SK-N-MC (cell line): ENCODE data around the gene KDSR.
A peak's percentile ranks its signal among the peaks of the same experiment; 100 is the strongest.

ENCODE experiments used
- DNase-seq: peaks from one replicate; pipeline ENCODE4 v3.0.0-alpha.2; 2011; ENCODE audit warnings: low read depth, low spot score
- H3K27ac ChIP-seq: fragments of 200-600 bp; sonication (generic); 2 replicates; pipeline ENCODE4 v1.5.1; 2016; ENCODE audit warnings: mixed run types
- H3K36me3 ChIP-seq: fragments of 200-600 bp; sonication (generic); 2 replicates; pipeline ENCODE4 v1.6.1; 2017; ENCODE audit warnings: antibody characterized with exemption, low read length, mixed read lengths; ENCODE audit not compliant: insufficient read depth
- H3K4me3 ChIP-seq: fragments of 200-600 bp; sonication (generic); 2 replicates; pipeline ENCODE4 v1.5.1; 2016
- H3K9ac ChIP-seq: fragments of 200-600 bp; sonication (generic); 2 replicates; pipeline ENCODE4 v1.8.0; 2017; ENCODE audit warnings: mixed run types, mixed read lengths; ENCODE audit not compliant: insufficient read length
- H3K9me3 ChIP-seq: fragments of 200-600 bp; sonication (generic); 2 replicates; pipeline ENCODE4 v1.6.1; 2017; ENCODE audit warnings: low read depth, mild to moderate bottlenecking, antibody characterized with exemption, low read length, moderate library complexity, mixed read lengths
- EZH2 ChIP-seq: fragments of 200-600 bp; sonication (generic); IDR thresholded peaks from one replicate; pipeline ENCODE4 v1.6.1; 2017; ENCODE audit warnings: antibody characterized with exemption
- FOXP2 ChIP-seq: optimal IDR thresholded peaks from 2 replicates; pipeline ENCODE3; 2011; ENCODE audit warnings: mild to moderate bottlenecking, moderate library complexity; ENCODE audit not compliant: insufficient read depth; ENCODE audit errors: extremely low read length, control extremely low read depth
- POLR2AphosphoS5 ChIP-seq: IDR thresholded peaks from 2 replicates; pipeline ENCODE4 v1.6.1; 2012; ENCODE audit warnings: mild to moderate bottlenecking, low read depth, low read length, borderline replicate concordance

KDSR gene

GRCh38 chr18:63348508-63349136 is 18.4 kb downstream of the KDSR start:
- Histone ChIP-seq H3K9me3 (no peaks in the 10 kb centered on the region), H3K9ac (no peak overlapping the region), H3K27ac (no peak overlapping the region), H3K4me3 (no peak overlapping the region), H3K36me3 (peaks cover 97% of the 10 kb centered on the region)
- DNase-seq: no peak
- TF ChIP-seq EZH2 (no peak), POLR2AphosphoS5 (no peak), FOXP2 (no peak)

- Histone ChIP-seq H3K4me3 (no peak overlapping the region), H3K36me3 (peaks cover 92% of the 10 kb centered on the region), H3K9ac (no peak overlapping the region), H3K27ac (0 out of 2 replicates have a peak overlapping the region, but pooled peaks have one; percentile 19), H3K9me3 (no peaks in the 10 kb centered on the region)
- TF ChIP-seq POLR2AphosphoS5: no peak
- TF ChIP-seq EZH2: no peak
- no peak for DNase-seq
Observed at GRCh38 chr18:63346480-63347183, 20.4 kb downstream of the KDSR start.

GRCh38 chr18:63346031-63346430 is 21.0 kb downstream of the KDSR start:
- H3K9ac ChIP-seq: no peak overlapping the region
- no peak overlapping the region for H3K27ac ChIP-seq
- H3K4me3 ChIP-seq: no peak overlapping the region
- H3K9me3 ChIP-seq: no peaks in the 10 kb centered on the region
- H3K36me3 ChIP-seq: peaks cover 93% of the 10 kb centered on the region
- TF ChIP-seq EZH2: no peak
- DNase-seq: no peak

GRCh38 chr18:63344918-63345317 is 22.1 kb downstream of the KDSR start:
- no peak for TF ChIP-seq POLR2AphosphoS5
- TF ChIP-seq FOXP2: no peak
- no peak for TF ChIP-seq EZH2
- Histone ChIP-seq H3K4me3 (no peak overlapping the region), H3K27ac (peak overlapping the region; percentile 36; the same call in 1 of the 2 replicates), H3K9ac (no peak overlapping the region), H3K36me3 (peaks cover 93% of the 10 kb centered on the region), H3K9me3 (no peaks in the 10 kb centered on the region)
- no peak for DNase-seq

GRCh38 chr18:63344263-63344662 is 22.7 kb downstream of the KDSR start:
- Histone ChIP-seq H3K36me3 (peaks cover 92% of the 10 kb centered on the region), H3K27ac (0 out of 2 replicates have a peak overlapping the region, but pooled peaks have one; percentile 19), H3K9me3 (no peaks in the 10 kb centered on the region), H3K4me3 (no peak overlapping the region), H3K9ac (no peak overlapping the region)
- TF ChIP-seq FOXP2 (no peak), POLR2AphosphoS5 (no peak), EZH2 (no peak)
- no peak for DNase-seq

- Histone ChIP-seq H3K27ac (0 out of 2 replicates have a peak overlapping the region, but pooled peaks have one; percentile 36), H3K4me3 (no peak overlapping the region), H3K36me3 (peaks cover 94% of the 10 kb centered on the region), H3K9ac (no peak overlapping the region), H3K9me3 (no peaks in the 10 kb centered on the region)
- no peak for DNase-seq
- TF ChIP-seq EZH2 (no peak), POLR2AphosphoS5 (no peak), FOXP2 (no peak)
Observed at GRCh38 chr18:63342206-63342605, 24.8 kb downstream of the KDSR start.

GRCh38 chr18:63339920-63340484 is 27.0 kb downstream of the KDSR start:
- Histone ChIP-seq H3K9ac (no peak overlapping the region), H3K4me3 (no peak overlapping the region), H3K36me3 (peaks cover 91% of the 10 kb centered on the region), H3K9me3 (no peaks in the 10 kb centered on the region), H3K27ac (no peak overlapping the region)
- no peak for DNase-seq
- TF ChIP-seq FOXP2 (no peak), POLR2AphosphoS5 (no peak), EZH2 (no peak)

- TF ChIP-seq EZH2: no peak
- no peak for TF ChIP-seq FOXP2
- no peak for TF ChIP-seq POLR2AphosphoS5
- Histone ChIP-seq H3K4me3 (no peak overlapping the region), H3K9ac (no peak overlapping the region), H3K36me3 (peaks cover 90% of the 10 kb centered on the region), H3K27ac (0 out of 2 replicates have a peak overlapping the region, but pooled peaks have one; percentile 31), H3K9me3 (no peaks in the 10 kb centered on the region)
- DNase-seq: no peak
Observed at GRCh38 chr18:63336366-63337099, 30.5 kb downstream of the KDSR start.
